Body of pancreas (tissue), 4 donors: ENCODE data around the gene NKX1-2.
"Not testable (repeated sequence)": the region's sequence is repeated elsewhere in the genome, so short reads cannot be mapped to it uniquely, and the experiment has no call there.

Experiments
- POLR2A ChIP-seq, 3 donors: fragments of 450-650 bp; IDR thresholded peaks; one replicate each; pipeline ENCODE4 v1.6.1; 2016; ENCODE audit warnings: antibody characterized with exemption in 3 of 3, mild to moderate bottlenecking in 2 of 3
- TF ChIP-seq, protein P1 (sequence below), 7 experiments: fragments of 450-650 bp in 4 of 7; fragments of 200-600 bp in 3 of 7; sonication (generic) in 3 of 7; IDR thresholded peaks; one replicate each; pipeline ENCODE4 v1.5.1; 2016 to 2019; ENCODE audit warnings: antibody characterized with exemption in 7 of 7

DNA sequence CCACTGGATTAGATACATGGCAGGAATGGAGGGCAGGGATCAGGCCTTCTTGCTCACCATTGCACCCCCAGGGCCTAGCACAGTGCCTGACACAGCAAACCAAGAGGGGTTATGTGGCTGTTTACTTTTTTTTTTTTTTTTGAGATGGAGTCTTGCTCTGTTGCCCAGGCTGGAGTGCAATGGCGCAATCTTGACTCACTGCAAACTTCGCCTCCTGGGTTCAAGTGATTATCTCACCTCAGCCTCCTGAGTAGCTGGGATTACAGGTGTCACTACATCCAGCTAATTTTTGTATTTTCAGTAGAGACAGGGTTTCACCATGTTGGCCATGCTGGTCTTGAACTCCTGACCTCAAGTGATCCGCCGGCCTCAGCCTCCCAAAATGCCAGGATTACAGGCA is 14.2 kb downstream of the NKX1-2 start:
- not testable (repeated sequence) for TF ChIP-seq POLR2A (IDR thresholded peaks at IDR 0.05)
- TF ChIP-seq, protein P1, sequence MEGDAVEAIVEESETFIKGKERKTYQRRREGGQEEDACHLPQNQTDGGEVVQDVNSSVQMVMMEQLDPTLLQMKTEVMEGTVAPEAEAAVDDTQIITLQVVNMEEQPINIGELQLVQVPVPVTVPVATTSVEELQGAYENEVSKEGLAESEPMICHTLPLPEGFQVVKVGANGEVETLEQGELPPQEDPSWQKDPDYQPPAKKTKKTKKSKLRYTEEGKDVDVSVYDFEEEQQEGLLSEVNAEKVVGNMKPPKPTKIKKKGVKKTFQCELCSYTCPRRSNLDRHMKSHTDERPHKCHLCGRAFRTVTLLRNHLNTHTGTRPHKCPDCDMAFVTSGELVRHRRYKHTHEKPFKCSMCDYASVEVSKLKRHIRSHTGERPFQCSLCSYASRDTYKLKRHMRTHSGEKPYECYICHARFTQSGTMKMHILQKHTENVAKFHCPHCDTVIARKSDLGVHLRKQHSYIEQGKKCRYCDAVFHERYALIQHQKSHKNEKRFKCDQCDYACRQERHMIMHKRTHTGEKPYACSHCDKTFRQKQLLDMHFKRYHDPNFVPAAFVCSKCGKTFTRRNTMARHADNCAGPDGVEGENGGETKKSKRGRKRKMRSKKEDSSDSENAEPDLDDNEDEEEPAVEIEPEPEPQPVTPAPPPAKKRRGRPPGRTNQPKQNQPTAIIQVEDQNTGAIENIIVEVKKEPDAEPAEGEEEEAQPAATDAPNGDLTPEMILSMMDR (IDR thresholded peaks at IDR 0.05), result not testable (repeated sequence)
